ENCODE measurements around the gene TRABD2B. TPM values are rescaled to one million over a fixed set of nuclear protein-coding genes. Genes with fewer than 3 reads are reported as not detected.
"Not testable (repeated sequence)": the region's sequence is repeated elsewhere in the genome, so short reads cannot be mapped to it uniquely, and the experiment has no call there.

The TRABD2B gene
- total and polyA plus RNA-seq, 2 donors, result 0.09 to 0.75 TPM

- Histone ChIP-seq H3K27ac (ENCODE audit: low read depth in 1 of 2, low read length in 1 of 2) (no peak overlapping the region), H3K9me3 (ENCODE audit: control insufficient read depth in 2 of 2, insufficient read depth in 1 of 2, low read length in 1 of 2) (no peaks in the 10 kb centered on the region), H3K27me3 (ENCODE audit: control insufficient read depth in 2 of 2, insufficient read depth in 1 of 2, low read length in 1 of 2) (no peaks in the 10 kb centered on the region), H3K4me3 (ENCODE audit: low read length in 2 of 2) (no peak overlapping the region), H3K36me3 (ENCODE audit: control insufficient read depth in 2 of 2, insufficient read depth in 2 of 2, low read length in 1 of 2) (no peaks in the 10 kb centered on the region), H3K4me1 (ENCODE audit: control insufficient read depth in 2 of 2, insufficient read depth in 2 of 2, low read length in 2 of 2) (no peaks in the 10 kb centered on the region)
- DNase-seq (ENCODE audit: low read depth in 6 of 9, low spot score in 9 of 9), result no peak
- WGBS, result 76% methylated on average over 5 of the region's 5 CpGs
Measured at GRCh38 chr1:47964636-47965035, 32.5 kb downstream of the TRABD2B start.

DNA sequence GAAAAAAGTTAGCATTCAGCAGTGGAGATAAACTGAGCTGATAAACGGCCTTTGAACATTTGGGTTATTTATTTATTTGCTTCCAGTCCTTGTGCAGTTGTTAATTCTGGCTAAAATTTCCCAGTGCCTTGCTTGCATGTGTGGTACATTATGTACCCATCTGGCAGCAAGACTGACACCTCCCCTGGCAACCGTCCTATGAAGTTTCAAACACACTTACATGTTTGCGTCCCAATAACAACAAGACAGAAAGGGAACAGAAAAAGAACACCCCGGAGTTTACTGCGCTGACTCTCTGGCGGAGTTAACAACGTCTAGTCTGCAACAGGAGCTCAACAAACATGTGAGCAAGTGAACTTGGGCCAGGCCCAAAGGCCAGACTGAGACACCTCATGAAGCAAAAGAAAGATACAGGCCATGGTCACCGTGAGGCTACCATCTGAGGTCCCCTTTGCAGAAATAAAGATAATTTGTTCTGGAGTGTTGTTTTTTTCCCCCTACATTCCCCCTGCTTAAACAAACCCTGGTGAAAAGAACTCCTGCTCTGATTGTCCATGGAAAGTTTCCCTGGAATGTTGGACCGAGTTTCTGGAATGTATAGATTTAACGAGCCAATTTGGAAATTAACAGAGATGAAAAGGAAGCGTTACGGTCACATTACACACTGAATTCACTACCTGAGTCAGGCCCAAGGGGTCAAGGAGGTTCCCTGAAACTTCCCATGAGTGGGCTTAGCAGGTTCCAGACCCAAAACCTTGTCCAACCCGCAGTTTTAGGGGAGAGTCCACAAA is 33.4 kb downstream of the TRABD2B start:
- 91% methylated on average over 13 of the region's 13 CpGs for WGBS
- Histone ChIP-seq H3K4me3 (ENCODE audit: low read length in 2 of 2) (no peak overlapping the region), H3K9me3 (ENCODE audit: control insufficient read depth in 2 of 2, insufficient read depth in 1 of 2, low read length in 1 of 2) (no peaks in the 10 kb centered on the region), H3K4me1 (ENCODE audit: control insufficient read depth in 2 of 2, insufficient read depth in 2 of 2, low read length in 2 of 2) (no peaks in the 10 kb centered on the region), H3K27ac (ENCODE audit: low read depth in 1 of 2, low read length in 1 of 2) (no peak overlapping the region), H3K27me3 (ENCODE audit: control insufficient read depth in 2 of 2, insufficient read depth in 1 of 2, low read length in 1 of 2) (no peaks in the 10 kb centered on the region), H3K36me3 (ENCODE audit: control insufficient read depth in 2 of 2, insufficient read depth in 2 of 2, low read length in 1 of 2) (no peaks in the 10 kb centered on the region)
- DNase-seq (ENCODE audit: low read depth in 6 of 9, low spot score in 9 of 9), result no peak

DNA sequence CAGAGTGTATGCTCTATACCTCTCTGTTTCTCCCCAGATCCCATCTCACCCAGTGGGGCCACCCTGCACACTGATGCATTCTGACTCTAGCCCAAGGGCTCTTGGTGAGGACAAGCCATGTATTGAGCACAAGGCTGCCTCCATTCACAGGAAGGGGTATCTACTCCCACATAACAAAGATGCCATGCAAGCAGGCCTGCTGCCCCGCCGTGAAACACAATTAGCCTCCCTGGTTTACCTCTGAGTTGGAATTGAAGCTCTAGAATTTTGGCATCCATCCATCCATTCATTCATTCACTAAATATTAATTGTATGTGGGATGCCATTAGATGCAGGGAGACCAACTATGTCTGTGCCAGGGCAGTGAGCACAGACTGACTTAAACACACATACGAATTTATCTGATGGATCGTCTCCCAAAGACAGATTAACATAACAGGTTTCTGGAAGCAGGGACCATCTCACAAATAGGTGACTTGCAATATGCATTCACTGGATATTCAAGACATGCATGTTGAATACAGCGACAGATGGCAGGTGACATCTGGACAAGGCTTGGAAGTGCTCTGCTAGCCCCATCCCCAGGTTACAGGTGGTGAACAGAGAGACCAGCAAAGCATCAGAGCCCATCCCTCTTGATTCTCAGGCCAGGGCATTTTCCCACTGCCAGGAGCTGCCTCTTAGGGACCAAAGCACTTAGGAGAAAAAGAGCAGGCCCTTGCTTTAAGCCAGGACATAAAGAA is 34.3 kb downstream of the TRABD2B start:
- H3K27ac ChIP-seq (ENCODE audit: low read depth in 1 of 2, low read length in 1 of 2), result no peak overlapping the region

DNA sequence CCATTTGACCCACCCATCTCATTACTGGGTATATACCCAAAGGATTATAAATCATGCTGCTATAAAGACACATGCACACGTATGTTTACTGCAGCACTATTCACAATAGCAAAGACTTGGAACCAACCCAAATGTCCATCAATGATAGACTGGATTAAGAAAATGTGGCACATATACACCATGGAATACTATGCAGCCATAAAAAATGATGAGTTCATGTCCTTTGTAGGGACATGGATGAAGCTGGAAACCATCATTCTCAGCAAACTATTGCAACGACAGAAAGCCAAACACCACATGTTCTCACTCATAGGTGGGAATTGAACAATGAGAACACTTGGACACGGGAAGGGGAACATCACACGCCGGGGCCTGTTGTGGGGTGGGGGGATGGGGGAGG is 35.4 kb downstream of the TRABD2B start:
- DNase-seq (ENCODE audit: low read depth in 6 of 9, low spot score in 9 of 9); H3K27me3 ChIP-seq (ENCODE audit: control insufficient read depth in 2 of 2, insufficient read depth in 1 of 2, low read length in 1 of 2); H3K9me3 ChIP-seq (ENCODE audit: control insufficient read depth in 2 of 2, insufficient read depth in 1 of 2, low read length in 1 of 2); H3K36me3 ChIP-seq (ENCODE audit: control insufficient read depth in 2 of 2, insufficient read depth in 2 of 2, low read length in 1 of 2); H3K4me3 ChIP-seq (ENCODE audit: low read length in 2 of 2); H3K27ac ChIP-seq (ENCODE audit: low read depth in 1 of 2, low read length in 1 of 2); H3K4me1 ChIP-seq (ENCODE audit: control insufficient read depth in 2 of 2, insufficient read depth in 2 of 2, low read length in 2 of 2): not testable (repeated sequence)
- WGBS, result 99% methylated on average over 5 of the region's 5 CpGs

More for the DNA sequence above, 34.3 kb downstream of the TRABD2B start:
- no peak for DNase-seq (ENCODE audit: low read depth in 6 of 9, low spot score in 9 of 9)
- no peaks in the 10 kb centered on the region for H3K4me1 ChIP-seq (ENCODE audit: control insufficient read depth in 2 of 2, insufficient read depth in 2 of 2, low read length in 2 of 2)
- no peaks in the 10 kb centered on the region for H3K9me3 ChIP-seq (ENCODE audit: control insufficient read depth in 2 of 2, insufficient read depth in 1 of 2, low read length in 1 of 2)
- no peaks in the 10 kb centered on the region for H3K36me3 ChIP-seq (ENCODE audit: control insufficient read depth in 2 of 2, insufficient read depth in 2 of 2, low read length in 1 of 2)
- H3K4me3 ChIP-seq (ENCODE audit: low read length in 2 of 2), result no peak overlapping the region
- H3K27me3 ChIP-seq (ENCODE audit: control insufficient read depth in 2 of 2, insufficient read depth in 1 of 2, low read length in 1 of 2), result no peaks in the 10 kb centered on the region
- WGBS, result 96% methylated on average over 5 of the region's 5 CpGs

- not testable (repeated sequence) for DNase-seq (ENCODE audit: low read depth in 6 of 9, low spot score in 9 of 9); H3K4me3 ChIP-seq (ENCODE audit: low read length in 2 of 2); H3K36me3 ChIP-seq (ENCODE audit: control insufficient read depth in 2 of 2, insufficient read depth in 2 of 2, low read length in 1 of 2); H3K27me3 ChIP-seq (ENCODE audit: control insufficient read depth in 2 of 2, insufficient read depth in 1 of 2, low read length in 1 of 2); H3K9me3 ChIP-seq (ENCODE audit: control insufficient read depth in 2 of 2, insufficient read depth in 1 of 2, low read length in 1 of 2); H3K27ac ChIP-seq (ENCODE audit: low read depth in 1 of 2, low read length in 1 of 2); H3K4me1 ChIP-seq (ENCODE audit: control insufficient read depth in 2 of 2, insufficient read depth in 2 of 2, low read length in 2 of 2)
- WGBS, result 95% methylated on average over 6 of the region's 6 CpGs
Measured at GRCh38 chr1:47956491-47956890, 40.7 kb downstream of the TRABD2B start.

DNA sequence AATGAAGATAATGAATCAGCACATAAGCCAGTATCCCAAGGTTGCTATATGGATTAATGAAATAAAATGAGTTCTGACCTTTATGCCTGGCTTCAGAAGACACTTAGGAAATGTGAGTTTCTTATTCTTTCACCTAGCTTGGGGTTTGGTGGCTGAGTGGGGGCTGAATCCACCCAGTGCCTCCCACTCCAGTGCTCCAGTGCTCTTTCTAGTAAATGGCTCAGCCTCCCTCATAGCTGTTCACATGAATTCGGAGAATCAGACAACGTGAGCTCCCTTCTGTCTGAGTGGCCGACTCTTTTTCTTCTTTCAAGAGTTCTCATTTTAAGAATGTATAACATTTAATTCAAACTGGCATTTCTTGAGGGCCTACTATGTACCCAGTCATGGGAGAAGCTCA is 43.5 kb downstream of the TRABD2B start:
- no peak for DNase-seq (ENCODE audit: low read depth in 6 of 9, low spot score in 9 of 9)
- 97% methylated on average over 3 of the region's 3 CpGs for WGBS
- no peaks in the 10 kb centered on the region for H3K36me3 ChIP-seq (ENCODE audit: control insufficient read depth in 2 of 2, insufficient read depth in 2 of 2, low read length in 1 of 2)
- H3K27ac ChIP-seq (ENCODE audit: low read depth in 1 of 2, low read length in 1 of 2), result no peak overlapping the region
- H3K4me1 ChIP-seq (ENCODE audit: control insufficient read depth in 2 of 2, insufficient read depth in 2 of 2, low read length in 2 of 2), result no peaks in the 10 kb centered on the region
- H3K9me3 ChIP-seq (ENCODE audit: control insufficient read depth in 2 of 2, insufficient read depth in 1 of 2, low read length in 1 of 2), result no peaks in the 10 kb centered on the region
- H3K4me3 ChIP-seq (ENCODE audit: low read length in 2 of 2), result no peak overlapping the region
- H3K27me3 ChIP-seq (ENCODE audit: control insufficient read depth in 2 of 2, insufficient read depth in 1 of 2, low read length in 1 of 2), result no peaks in the 10 kb centered on the region

GRCh38 chr1:47951545-47952235 is 45.5 kb downstream of the TRABD2B start:
- Histone ChIP-seq H3K4me1 (ENCODE audit: control insufficient read depth in 2 of 2, insufficient read depth in 2 of 2, low read length in 2 of 2) (no peaks in the 10 kb centered on the region), H3K27ac (ENCODE audit: low read depth in 1 of 2, low read length in 1 of 2) (no peak overlapping the region), H3K9me3 (ENCODE audit: control insufficient read depth in 2 of 2, insufficient read depth in 1 of 2, low read length in 1 of 2) (no peaks in the 10 kb centered on the region), H3K4me3 (ENCODE audit: low read length in 2 of 2) (no peak overlapping the region), H3K36me3 (ENCODE audit: control insufficient read depth in 2 of 2, insufficient read depth in 2 of 2, low read length in 1 of 2) (no peaks in the 10 kb centered on the region), H3K27me3 (ENCODE audit: control insufficient read depth in 2 of 2, insufficient read depth in 1 of 2, low read length in 1 of 2) (no peaks in the 10 kb centered on the region)
- DNase-seq (ENCODE audit: low read depth in 6 of 9, low spot score in 9 of 9), result no peak
- 81% methylated on average over 6 of the region's 6 CpGs for WGBS

- Histone ChIP-seq H3K36me3 (ENCODE audit: control insufficient read depth in 2 of 2, insufficient read depth in 2 of 2, low read length in 1 of 2) (no peaks in the 10 kb centered on the region), H3K4me3 (ENCODE audit: low read length in 2 of 2) (no peak overlapping the region), H3K4me1 (ENCODE audit: control insufficient read depth in 2 of 2, insufficient read depth in 2 of 2, low read length in 2 of 2) (no peaks in the 10 kb centered on the region), H3K9me3 (ENCODE audit: control insufficient read depth in 2 of 2, insufficient read depth in 1 of 2, low read length in 1 of 2) (no peaks in the 10 kb centered on the region), H3K27me3 (ENCODE audit: control insufficient read depth in 2 of 2, insufficient read depth in 1 of 2, low read length in 1 of 2) (no peaks in the 10 kb centered on the region), H3K27ac (ENCODE audit: low read depth in 1 of 2, low read length in 1 of 2) (no peak overlapping the region)
- 98% methylated on average over 8 of the region's 8 CpGs for WGBS
- no peak for DNase-seq (ENCODE audit: low read depth in 6 of 9, low spot score in 9 of 9)
Measured at GRCh38 chr1:47951026-47951425, 46.2 kb downstream of the TRABD2B start.

DNA sequence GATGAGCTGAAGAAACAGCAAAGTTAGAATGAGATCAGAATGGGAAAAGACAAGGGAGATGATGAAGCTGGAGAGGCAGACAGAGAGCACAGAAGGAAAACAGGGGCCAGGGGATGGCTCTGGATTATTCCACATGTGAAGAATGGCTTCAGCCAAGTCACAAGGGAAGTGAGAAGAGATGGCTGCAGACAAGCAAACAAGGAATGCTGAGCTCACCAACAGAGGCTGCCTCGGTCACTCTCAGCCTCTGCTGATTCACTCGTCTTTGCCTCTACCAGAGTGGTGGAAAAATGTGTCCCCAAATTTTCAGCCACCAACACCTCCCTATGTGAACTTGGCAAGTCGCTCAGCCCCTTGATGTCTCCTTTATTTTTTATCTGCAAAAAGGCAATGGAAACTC is 46.7 kb downstream of the TRABD2B start:
- Histone ChIP-seq H3K4me3 (ENCODE audit: low read length in 2 of 2) (no peak overlapping the region), H3K27me3 (ENCODE audit: control insufficient read depth in 2 of 2, insufficient read depth in 1 of 2, low read length in 1 of 2) (no peaks in the 10 kb centered on the region), H3K9me3 (ENCODE audit: control insufficient read depth in 2 of 2, insufficient read depth in 1 of 2, low read length in 1 of 2) (no peaks in the 10 kb centered on the region), H3K36me3 (ENCODE audit: control insufficient read depth in 2 of 2, insufficient read depth in 2 of 2, low read length in 1 of 2) (no peaks in the 10 kb centered on the region), H3K4me1 (ENCODE audit: control insufficient read depth in 2 of 2, insufficient read depth in 2 of 2, low read length in 2 of 2) (no peaks in the 10 kb centered on the region), H3K27ac (ENCODE audit: low read depth in 1 of 2, low read length in 1 of 2) (no peak overlapping the region)
- WGBS, result 91% methylated on average over 3 of the region's 3 CpGs
- DNase-seq (ENCODE audit: low read depth in 6 of 9, low spot score in 9 of 9), result no peak
